ENCODE data around the gene HOXD3. TPM values are rescaled to one million over a fixed set of nuclear protein-coding genes. Genes with fewer than 3 reads are reported as not detected.

HOXD3 gene
- total RNA-seq, 1 donor = 21.6 TPM

GRCh38 chr2:176157499-176158185, 535 bp downstream of the HOXD3 start:
- H3K4me3 ChIP-seq (ENCODE audit: low read depth, low read length) = no peak overlapping the region
- no peak for DNase-seq (ENCODE audit: low read depth)
- TF ChIP-seq, protein P1, sequence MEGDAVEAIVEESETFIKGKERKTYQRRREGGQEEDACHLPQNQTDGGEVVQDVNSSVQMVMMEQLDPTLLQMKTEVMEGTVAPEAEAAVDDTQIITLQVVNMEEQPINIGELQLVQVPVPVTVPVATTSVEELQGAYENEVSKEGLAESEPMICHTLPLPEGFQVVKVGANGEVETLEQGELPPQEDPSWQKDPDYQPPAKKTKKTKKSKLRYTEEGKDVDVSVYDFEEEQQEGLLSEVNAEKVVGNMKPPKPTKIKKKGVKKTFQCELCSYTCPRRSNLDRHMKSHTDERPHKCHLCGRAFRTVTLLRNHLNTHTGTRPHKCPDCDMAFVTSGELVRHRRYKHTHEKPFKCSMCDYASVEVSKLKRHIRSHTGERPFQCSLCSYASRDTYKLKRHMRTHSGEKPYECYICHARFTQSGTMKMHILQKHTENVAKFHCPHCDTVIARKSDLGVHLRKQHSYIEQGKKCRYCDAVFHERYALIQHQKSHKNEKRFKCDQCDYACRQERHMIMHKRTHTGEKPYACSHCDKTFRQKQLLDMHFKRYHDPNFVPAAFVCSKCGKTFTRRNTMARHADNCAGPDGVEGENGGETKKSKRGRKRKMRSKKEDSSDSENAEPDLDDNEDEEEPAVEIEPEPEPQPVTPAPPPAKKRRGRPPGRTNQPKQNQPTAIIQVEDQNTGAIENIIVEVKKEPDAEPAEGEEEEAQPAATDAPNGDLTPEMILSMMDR (IDR thresholded peaks at IDR 0.05; ENCODE audit: insufficient read depth, low read depth, low read length) = no peak

GRCh38 chr2:176158186-176158591, 1.1 kb downstream of the HOXD3 start:
- no peak for DNase-seq (ENCODE audit: low read depth)
- no peak overlapping the region for H3K4me3 ChIP-seq (ENCODE audit: low read depth, low read length)
- TF ChIP-seq, protein P1 (IDR thresholded peaks at IDR 0.05; ENCODE audit: insufficient read depth, low read depth, low read length) = no peak

- H3K4me3 ChIP-seq (ENCODE audit: low read depth, low read length) = no peak overlapping the region
- TF ChIP-seq, protein P1 (IDR thresholded peaks at IDR 0.05; ENCODE audit: insufficient read depth, low read depth, low read length) = no peak
- DNase-seq (ENCODE audit: low read depth) = no peak
Observed at GRCh38 chr2:176158855-176159662, 2.0 kb downstream of the HOXD3 start.

GRCh38 chr2:176159663-176160250, 2.6 kb downstream of the HOXD3 start:
- no peak for DNase-seq (ENCODE audit: low read depth)
- TF ChIP-seq, protein P1 (IDR thresholded peaks at IDR 0.05; ENCODE audit: insufficient read depth, low read depth, low read length) = no peak
- no peak overlapping the region for H3K4me3 ChIP-seq (ENCODE audit: low read depth, low read length)

DNA sequence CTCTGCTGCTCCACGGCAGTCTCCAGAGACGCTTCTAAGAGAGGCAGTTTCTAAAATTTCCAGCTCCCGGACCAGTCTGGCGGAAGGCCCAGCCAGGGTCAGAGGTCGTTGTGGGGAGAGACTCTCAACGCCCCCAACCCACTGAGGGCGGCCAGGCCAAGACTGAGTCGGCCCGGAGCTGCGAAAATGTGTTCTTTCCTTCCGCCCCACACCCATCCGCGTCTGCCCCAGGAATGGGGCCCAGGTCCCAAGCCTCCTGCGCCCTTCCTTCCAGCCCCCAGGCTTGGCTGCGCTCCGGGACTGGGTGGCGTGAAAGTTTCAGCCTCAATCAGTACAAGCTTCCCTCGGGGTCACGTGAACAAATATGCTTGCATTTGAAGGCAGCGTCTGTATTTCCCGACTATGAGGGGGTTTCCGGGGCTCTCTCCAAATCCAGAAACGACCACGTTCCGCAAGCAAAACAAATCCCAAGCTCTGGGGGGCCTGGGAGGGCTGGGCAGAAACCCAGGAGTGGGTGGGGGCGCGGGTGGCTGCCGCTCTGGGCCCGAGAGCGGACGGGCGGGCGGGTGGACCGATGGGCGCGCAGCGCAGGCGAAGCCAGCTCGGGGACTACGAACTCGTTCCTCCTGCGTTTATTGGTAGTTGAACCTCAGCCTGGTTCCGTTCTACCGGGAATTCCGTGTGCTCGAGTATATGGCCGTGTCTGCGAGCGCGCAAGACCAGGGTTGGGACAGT, 3.3 kb downstream of the HOXD3 start:
- TF ChIP-seq, protein P1 (IDR thresholded peaks at IDR 0.05; ENCODE audit: insufficient read depth, low read depth, low read length) = no peak
- H3K4me3 ChIP-seq (ENCODE audit: low read depth, low read length) = no peak overlapping the region
- no peak for DNase-seq (ENCODE audit: low read depth)

GRCh38 chr2:176160986-176161824, 4.1 kb downstream of the HOXD3 start:
- no peak overlapping the region for H3K4me3 ChIP-seq (ENCODE audit: low read depth, low read length)
- DNase-seq (ENCODE audit: low read depth) = no peak
- TF ChIP-seq, protein P1 (IDR thresholded peaks at IDR 0.05; ENCODE audit: insufficient read depth, low read depth, low read length) = no peak

Data from fibroblast of villous mesenchyme (primary cell).